ENCODE data around the gene LRMDA.

The LRMDA gene

GRCh38 chr10:75646218-75646915, 214.9 kb downstream of the LRMDA start:
- DNase-seq (ENCODE audit: low read depth) = no peak

DNA sequence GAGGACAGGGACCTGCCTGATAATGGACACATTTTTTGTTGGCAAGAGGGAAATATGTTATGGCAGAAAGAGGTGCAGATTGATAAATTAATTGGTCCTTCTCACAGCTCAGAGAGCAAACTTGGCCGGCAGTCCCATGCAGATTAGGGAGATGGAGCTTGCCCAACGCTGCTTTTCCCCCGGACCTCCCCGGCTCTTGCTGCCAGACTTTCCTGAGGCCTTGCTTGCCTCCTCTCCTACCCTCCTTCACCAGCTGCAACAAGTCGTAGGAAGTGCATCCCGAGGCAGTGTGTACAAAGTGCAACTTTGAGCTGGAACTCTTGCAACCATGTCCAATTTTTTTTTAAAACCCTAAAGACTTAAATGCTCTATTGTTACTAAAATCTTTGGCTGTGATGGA, 215.5 kb downstream of the LRMDA start:
- no peak for DNase-seq (ENCODE audit: low read depth)

DNA sequence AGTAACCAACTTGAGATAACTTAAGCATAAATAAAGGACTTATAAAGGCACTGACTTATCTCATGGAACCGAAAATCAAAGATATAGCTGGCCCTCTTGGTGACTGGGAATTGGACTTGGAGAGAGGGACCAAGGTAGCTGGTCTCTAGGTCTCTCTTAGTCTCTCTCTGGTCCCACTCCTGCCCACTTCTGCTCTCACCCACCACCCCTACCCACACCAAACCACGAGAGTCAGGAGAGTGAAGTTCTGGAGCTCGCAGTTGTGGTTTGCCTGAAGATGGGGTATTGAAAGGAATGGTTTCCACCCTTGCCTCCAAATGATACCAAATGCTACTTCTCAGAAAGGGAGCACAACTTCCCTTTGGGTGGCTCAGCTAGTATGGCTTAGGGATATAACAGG, 216.3 kb downstream of the LRMDA start:
- no peak for DNase-seq (ENCODE audit: low read depth)

GRCh38 chr10:75648351-75648750, 216.9 kb downstream of the LRMDA start:
- DNase-seq (ENCODE audit: low read depth) = no peak

DNA sequence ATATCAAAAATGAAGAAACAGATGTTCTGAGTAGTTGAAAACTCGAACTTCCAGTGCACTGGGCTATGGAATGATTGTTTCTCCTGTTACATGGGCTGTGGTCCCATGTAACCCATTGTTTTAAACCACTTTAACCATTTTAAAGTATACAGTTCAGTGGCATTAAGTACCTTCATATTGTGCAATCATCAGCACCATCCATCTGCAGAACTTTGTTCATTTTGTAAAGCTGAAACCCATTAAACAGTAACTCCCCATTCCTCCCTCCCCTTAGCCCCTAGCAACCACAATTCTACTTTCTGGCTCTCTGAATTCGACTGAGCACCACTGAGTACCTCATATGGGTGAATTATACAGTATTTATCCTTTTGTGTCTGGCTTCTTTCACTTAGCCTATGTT, 217.4 kb downstream of the LRMDA start:
- DNase-seq (ENCODE audit: low read depth) = no peak

- no peak for DNase-seq (ENCODE audit: low read depth)
These were observed 218.0 kb downstream of the LRMDA start for GRCh38 chr10:75649466-75649865.

- DNase-seq (ENCODE audit: low read depth) = no peak
These were observed 219.2 kb downstream of the LRMDA start for GRCh38 chr10:75650648-75651047.

DNA sequence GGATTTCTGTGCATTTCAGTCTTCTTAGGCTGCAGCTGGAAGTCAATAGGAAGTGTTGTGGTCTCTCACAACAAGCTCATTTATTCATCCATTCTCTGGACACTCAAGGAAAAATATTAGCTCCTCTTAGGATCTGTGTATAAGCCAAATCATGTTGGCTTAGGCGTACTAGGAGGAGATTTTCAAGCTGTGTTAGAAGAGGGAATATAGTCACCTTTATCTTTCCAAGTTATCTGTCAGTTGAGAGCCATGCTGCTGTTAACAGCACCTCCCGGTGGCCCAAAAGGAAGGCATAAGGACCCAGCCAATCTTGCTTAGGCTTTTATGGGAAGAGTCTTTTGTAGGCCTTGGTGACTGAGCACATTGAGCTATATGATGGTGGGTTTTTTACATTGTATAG, 220.0 kb downstream of the LRMDA start:
- no peak for DNase-seq (ENCODE audit: low read depth)

DNA sequence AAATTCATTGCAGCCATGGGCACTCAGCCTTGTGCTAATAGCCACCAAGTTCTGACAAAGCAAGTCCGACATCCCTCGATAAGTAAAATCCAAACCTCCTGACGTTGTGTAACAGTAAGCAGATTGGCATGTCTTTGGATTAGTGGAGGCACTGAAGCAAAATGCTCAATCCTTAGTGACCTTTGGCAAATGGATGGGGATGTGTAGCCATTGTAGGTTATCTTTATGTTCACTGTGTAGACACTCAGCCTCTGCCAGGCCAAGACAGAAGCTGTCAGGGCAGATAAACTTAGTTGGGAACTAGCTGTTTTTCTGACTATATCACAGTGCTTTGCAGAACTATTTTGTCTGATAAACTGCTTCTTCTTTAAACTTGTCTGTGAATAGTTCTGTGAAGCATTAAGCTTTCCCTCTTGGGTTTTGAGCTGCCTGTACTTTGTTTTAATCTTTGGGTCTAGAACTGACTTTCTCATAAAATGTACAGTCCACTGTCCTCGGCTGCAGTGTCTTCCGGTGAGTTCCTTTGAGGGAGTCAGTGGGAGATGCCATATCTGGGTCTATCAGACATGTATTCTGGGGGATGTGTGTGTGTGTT, 220.8 kb downstream of the LRMDA start:
- DNase-seq (ENCODE audit: low read depth) = no peak

GRCh38 chr10:75653761-75654160, 222.3 kb downstream of the LRMDA start:
- DNase-seq (ENCODE audit: low read depth) = no peak

- DNase-seq (ENCODE audit: low read depth) = no peak
These were observed 222.8 kb downstream of the LRMDA start for GRCh38 chr10:75654171-75654771.

DNA sequence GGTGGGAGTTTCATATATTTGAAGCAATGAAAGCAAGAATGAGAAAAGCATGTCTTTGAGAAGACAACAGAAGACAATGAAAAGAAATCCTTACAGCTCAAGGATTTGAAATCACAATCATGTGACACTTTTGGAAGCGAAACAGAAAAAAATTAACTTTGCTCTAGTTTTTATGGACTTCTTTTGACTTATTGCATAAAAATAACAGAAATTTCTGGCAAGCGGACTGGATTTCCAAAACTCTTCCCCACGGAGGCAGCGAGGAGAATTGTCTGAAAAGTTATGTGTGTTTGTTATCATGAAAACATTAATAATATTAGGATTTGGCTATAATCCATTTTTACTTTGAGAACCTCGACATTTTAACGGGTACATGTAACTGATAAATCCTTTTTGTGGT, 223.3 kb downstream of the LRMDA start:
- DNase-seq (ENCODE audit: low read depth) = no peak

DNA sequence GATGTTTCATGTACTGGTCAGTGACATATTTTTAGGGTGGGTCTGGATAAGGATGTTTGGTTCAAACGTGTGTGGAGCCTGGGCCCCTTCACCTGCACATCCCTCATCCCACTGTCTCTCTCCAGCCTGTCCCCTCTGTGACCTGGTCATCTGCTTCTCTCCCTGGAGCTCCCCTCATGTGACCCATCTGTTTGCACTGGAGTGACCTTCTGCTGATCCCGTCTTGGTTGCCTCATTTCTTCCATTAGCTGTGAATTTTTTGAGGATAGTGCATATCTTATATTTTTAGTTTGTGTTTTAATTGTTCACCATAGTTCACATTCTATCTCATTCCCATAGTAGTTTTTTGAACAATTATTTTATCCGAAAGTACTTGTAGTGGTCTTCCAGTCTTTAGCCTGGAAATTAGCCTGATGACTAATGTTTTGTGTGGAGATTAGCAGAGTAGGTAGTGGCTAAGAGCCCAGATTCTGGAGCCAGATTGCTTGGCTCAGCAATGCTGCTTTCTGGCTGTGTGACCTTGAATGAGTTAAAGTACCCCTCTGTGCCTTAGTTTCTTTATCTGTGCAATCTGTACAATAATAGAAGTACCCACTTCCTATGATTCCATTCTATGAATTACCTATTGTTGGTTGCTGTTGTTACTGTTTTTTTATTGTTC, 224.5 kb downstream of the LRMDA start:
- DNase-seq (ENCODE audit: low read depth) = no peak

DNA sequence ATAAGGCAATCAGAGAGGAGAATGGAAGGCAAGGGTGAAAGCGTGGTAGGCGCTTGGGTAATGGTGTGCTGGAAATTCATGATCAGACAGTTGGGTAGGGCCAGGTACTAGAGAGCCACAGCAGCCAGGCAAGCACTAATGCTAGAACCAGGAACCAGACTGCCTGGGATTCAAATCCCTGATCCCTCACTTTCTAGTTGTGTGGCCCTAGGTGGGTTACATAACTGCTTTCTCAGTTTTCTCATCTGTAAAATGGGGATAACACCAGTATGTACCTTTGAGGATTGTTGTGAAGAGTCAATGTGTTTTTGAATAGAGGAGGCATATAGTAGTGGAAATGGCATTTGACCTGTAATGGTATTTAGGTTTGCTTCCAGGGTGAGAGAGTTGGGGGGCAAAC, 225.9 kb downstream of the LRMDA start:
- no peak for DNase-seq (ENCODE audit: low read depth)

DNA sequence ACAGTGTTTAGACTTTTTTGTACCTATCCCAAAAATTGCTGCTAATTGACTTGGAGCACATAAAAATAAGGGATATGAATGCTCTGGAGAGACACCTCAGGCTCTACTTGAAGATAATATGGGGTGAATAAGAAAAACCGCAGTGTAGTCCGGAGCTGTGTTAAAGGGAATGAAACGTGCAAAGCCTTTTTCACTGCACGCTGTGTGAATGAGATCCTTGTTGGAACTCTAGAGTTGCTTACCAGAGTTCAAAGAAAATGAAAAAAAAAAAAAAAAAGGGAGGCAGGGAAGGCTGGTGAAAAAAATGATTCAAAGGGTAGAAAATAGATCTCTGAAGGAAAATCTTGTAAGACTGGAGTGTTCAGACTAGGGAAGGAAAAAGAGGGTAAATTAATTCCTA, 226.6 kb downstream of the LRMDA start:
- DNase-seq (ENCODE audit: low read depth) = no peak

DNA sequence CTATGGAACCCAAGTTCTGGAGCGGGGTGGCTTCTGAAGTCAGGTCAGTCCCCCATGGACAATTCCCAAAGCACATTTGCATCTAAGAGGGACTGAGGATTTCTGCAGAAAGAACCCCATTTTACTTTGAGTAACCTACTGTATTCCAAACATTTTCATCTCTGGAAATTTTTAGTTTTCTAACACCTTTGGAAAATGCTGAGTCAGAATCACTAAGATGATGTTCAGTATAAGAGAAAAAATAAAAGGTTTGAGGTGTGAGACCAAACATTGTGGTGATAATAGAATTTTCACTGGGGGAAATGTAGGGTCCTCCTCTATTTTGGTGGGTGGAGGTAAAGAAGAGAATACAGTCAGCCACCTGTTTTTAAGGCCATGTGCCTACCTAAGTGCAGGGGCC, 227.1 kb downstream of the LRMDA start:
- DNase-seq (ENCODE audit: low read depth) = no peak

GRCh38 chr10:75658915-75659314, 227.5 kb downstream of the LRMDA start:
- no peak for DNase-seq (ENCODE audit: low read depth)

DNA sequence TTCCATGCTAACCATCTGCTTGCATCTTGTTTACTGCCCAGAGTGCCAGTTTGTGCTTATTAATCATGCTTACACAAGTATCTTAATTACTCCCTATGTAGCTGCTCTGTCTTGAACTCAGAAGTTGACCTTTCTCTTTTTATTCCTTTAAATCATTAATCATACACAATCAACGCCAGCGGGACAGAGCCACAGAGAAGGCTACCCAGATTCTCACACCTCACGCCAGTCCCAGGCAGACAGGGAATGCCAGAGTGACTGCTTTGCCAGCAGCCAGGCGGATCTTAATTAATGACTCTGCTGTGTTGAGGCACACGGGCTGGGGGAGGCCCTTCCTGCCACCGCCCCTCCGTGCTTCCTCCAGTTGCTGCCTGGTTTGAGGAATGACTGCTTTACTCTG, 229.4 kb downstream of the LRMDA start:
- DNase-seq (ENCODE audit: low read depth) = no peak

DNA sequence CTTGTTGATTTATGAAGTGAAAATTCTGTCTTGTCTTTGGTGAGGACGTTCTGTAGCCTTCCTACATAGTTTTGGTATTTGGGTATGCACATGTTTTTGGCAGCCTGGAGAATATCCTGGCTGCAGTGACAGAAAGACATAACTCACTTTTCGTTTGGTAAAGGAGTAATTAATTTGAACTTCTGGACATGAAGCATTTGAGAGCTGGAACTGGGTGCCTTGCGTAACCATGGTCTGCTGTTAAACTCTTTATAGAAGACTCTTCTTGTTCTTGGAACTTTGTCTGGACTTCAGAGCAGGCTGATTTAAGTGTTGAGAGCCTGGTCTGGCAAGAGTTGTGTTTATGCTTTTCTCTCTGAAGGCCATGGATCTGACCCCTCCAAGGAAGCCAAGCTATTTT, 231.3 kb downstream of the LRMDA start:
- no peak for DNase-seq (ENCODE audit: low read depth)

DNA sequence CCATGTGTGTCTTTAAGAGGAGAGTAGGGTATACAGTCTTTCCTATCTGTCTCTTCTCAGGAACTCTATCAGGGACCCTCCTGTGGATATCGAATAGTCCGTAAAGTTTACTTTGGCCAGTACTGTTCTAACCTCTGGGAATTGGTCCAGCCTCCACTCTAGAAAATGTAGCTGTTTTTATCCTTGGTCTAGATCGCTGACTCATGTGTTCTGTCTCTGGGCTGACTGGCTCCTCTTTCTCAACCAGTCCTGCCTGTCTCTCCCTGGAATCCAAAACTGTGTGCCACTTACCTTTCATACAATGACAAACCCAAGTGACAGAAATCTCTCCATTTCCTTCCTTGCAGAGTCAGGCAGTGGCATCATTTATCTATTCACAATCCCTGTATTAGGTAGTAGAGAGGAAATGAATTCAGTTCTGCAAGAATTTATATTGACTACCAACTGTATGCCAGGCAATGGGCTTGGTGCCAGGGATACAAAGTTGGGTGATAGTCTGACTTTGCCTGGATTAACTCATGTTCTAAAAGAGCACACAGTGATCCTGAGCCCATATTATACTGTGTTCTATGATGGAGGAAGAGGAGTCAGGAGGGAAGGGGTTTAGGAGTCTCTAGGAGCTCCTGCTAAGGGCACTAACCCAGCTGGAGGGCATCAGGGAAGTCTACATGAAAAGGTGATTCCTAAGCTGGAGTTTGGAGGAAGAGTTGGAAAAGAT, 232.7 kb downstream of the LRMDA start:
- DNase-seq (ENCODE audit: low read depth) = no peak

DNA sequence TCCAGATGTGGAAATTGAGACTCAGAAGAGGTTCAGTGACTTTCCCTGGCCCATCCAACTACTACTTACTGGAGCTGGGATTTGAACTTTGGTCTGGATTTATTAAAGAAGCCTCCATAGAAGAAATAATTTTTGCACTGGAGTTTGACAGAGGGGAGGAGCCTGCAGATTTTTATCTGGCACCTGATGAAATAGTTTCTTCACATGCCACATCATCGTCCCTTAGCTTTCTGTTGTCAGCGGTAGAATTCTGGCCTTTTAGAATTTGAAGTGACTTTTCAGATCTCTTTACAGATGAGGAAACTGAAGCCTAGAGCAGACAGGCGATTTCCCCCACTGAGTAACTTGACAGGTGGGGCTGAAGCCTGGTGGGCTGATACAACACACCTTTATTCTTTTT, 233.5 kb downstream of the LRMDA start:
- no peak for DNase-seq (ENCODE audit: low read depth)

DNA sequence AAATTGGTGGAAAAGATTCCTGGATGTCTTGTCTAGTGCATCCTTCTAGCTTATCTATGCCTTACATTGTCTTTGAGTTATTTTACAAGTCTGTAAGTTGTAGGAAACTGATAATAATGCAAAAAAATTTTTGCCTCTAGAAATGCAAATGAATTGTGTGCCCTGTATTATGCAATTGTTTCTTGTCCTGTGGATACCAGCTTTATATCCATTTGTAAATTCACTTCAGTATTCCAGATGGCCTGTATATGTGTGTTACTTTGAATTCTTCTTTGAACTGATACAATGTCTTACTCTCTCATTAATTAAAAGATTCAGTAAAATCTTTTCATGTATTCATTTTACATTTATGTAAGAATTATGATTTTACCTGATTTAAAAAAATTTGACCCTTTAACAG, 234.3 kb downstream of the LRMDA start:
- DNase-seq (ENCODE audit: low read depth) = no peak

Measured in stimulated activated CD4-positive, alpha-beta T cell treated with anti-CD3 and anti-CD28 coated beads, Interleukin-2, amount 100 ng/mL, for 4 hours (primary cell).